Pancreas (tissue), 10 donors: ENCODE data around the gene RTL9. TPM values are rescaled to one million over a fixed set of nuclear protein-coding genes. Genes with fewer than 3 reads are reported as not detected.

Source experiments
- ATAC-seq, 4 donors: fragments of 200-7000 bp; cut with Tn5 transposase; one replicate each; pipeline versions ENCODE4 v1.8.0 to v1.9.1; 2020; ENCODE audit warnings: mild to moderate bottlenecking in 4 of 4, moderate library complexity in 4 of 4
- DNase-seq, 6 donors: peaks; one replicate each; pipeline ENCODE4 v3.0.0-alpha.2; 2020
- FAIRE-seq: peaks from 2 replicates; lab custom pipeline; 2012; peaks lifted over from hg19 to GRCh38; lab: Jason Lieb, UNC
- H3K27ac ChIP-seq, 4 donors: fragments of 200-600 bp; sonication (generic); 1 replicate in 3 of 4; 2 replicates in 1 of 4; pipeline versions ENCODE4 v1.5.0 to v1.8.0; 2020
- H3K27me3 ChIP-seq, 4 donors: fragments of 200-600 bp; one replicate each; pipeline ENCODE4 v1.8.0; 2021
- H3K36me3 ChIP-seq, 3 donors: fragments of 200-600 bp; sonication (generic) in 1 of 3; one replicate each; pipeline versions ENCODE4 v1.5.0 to v1.8.0; 2020 to 2021
- H3K4me1 ChIP-seq, 3 donors: fragments of 200-600 bp; one replicate each; pipeline ENCODE4 v1.8.0; 2021
- H3K4me3 ChIP-seq, 4 donors: fragments of 200-600 bp; sonication (generic) in 2 of 4; one replicate each; pipeline versions ENCODE4 v1.5.0 to v1.8.0; 2020 to 2021
- H3K9me3 ChIP-seq, 4 donors: fragments of 200-600 bp; one replicate each; pipeline ENCODE4 v1.8.0; 2021
- CTCF ChIP-seq, 4 donors: fragments of 200-600 bp; sonication (generic) in 3 of 4; IDR thresholded peaks; one replicate each; pipeline versions ENCODE4 v1.5.0 to v1.8.0; 2021; ENCODE audit warnings: antibody characterized with exemption in 4 of 4
- WGBS, 2 donors: extraction: QIAGEN DNeasy Blood & Tissue Kit; methylation state at CpG; one replicate each; pipeline ENCODE4 v1.1.7; 2013; 5-methylcytosine and 5-hydroxymethylcytosine counted together
- intact Hi-C, 3 donors: fragments of 100-400 bp; cut with DNase I; formaldehyde crosslinking; loops; one replicate each; pipeline versions ENCODE4 v1.11.1 to v1.14.2; 2022
- polyA plus RNA-seq, 2 donors: library from polyadenylated mRNA; stranded (reverse); fragments of 200-250 nt; gene quantifications; one replicate each; pipeline ENCODE4 v1.2.3, GENCODE V29; 2013
- total RNA-seq, 6 donors: library from RNA; stranded (reverse); fragmentation: NEBNext Ultra II Directional in 4 of 6; extraction: Animal tissue kit (Norgen Biotek cat#: 25700) in 4 of 6; gene quantifications; one replicate each; pipeline versions ENCODE4 v1.2.1 to v1.2.4, GENCODE V29; 2021 to 2023
- donor health status: healthy with polysubstance abuse.
- donor health status: DM: no; HTN: no; CAD: no; lungs with moderate emphysema.
- donor health status: DM: no; HTN: no; CAD: no.
- donor health status: control.
- donor health status: control.
- donor health status: Bipolar disorder and iron deficiency.
- donor health status: DM: yes; HTN: yes; CAD: no.
- donor health status: DM: no; HTN: no; CAD: no.
- donor health status: DM: no; HTN: no; CAD: no.
- donor health status: DM: yes; HTN: yes; CAD: no.

The RTL9 gene
- total RNA-seq (under 1 TPM in 1 of 6 donors, not detected in 5; 0.03 TPM), polyA plus RNA-seq (under 1 TPM in 1 of 2 donors, not detected in 1; 0.05 TPM)

GRCh38 chrX:110358548-110358947, at the start of gene RTL9:
RTL9 (plus strand) TSS chrX:110358848; CDS start chrX:110450618, 91,770 bp downstream.
- H3K36me3 ChIP-seq = no peaks in the 10 kb centered on the region
- DNase-seq = no peak
- no peak for TF ChIP-seq CTCF (IDR thresholded peaks at IDR 0.05)
- intact Hi-C loops = no loop called here
- no peak within 1 kb of the TSS for H3K4me3 ChIP-seq
- WGBS, 2 donors = 59 to 70% methylated on average over 2 of the region's 2 CpGs
- FAIRE-seq = no peak
- no peak for ATAC-seq
- H3K27me3 ChIP-seq = peaks cover 0 to 8% (median 0%) of the 10 kb centered on the region in 4 donors
- no peaks in the 10 kb centered on the region for H3K4me1 ChIP-seq
- no peak within 1 kb of the TSS for H3K27ac ChIP-seq
- H3K9me3 ChIP-seq = no peaks in the 10 kb centered on the region

GRCh38 chrX:110310000-110310790, 48.5 kb upstream of the RTL9 start:
- H3K36me3 ChIP-seq = no peaks in the 10 kb centered on the region
- 43 to 51% methylated on average over 1 of the region's 1 CpG for WGBS, 2 donors
- DNase-seq = no peak
- ATAC-seq = no peak
- no peaks in the 10 kb centered on the region for H3K4me1 ChIP-seq
- intact Hi-C loops = no loop called here
- H3K4me3 ChIP-seq = no peak overlapping the region
- H3K9me3 ChIP-seq = no peaks in the 10 kb centered on the region
- FAIRE-seq = no peak
- no peaks in the 10 kb centered on the region for H3K27me3 ChIP-seq
- TF ChIP-seq CTCF (IDR thresholded peaks at IDR 0.05) = no peak
- H3K27ac ChIP-seq = no peak overlapping the region

GRCh38 chrX:110310896-110311295, 47.8 kb upstream of the RTL9 start:
- TF ChIP-seq CTCF (IDR thresholded peaks at IDR 0.05) = no peak
- no peak for FAIRE-seq
- Histone ChIP-seq H3K4me1 (no peaks in the 10 kb centered on the region), H3K36me3 (no peaks in the 10 kb centered on the region), H3K9me3 (no peaks in the 10 kb centered on the region), H3K27ac (no peak overlapping the region), H3K27me3 (no peaks in the 10 kb centered on the region), H3K4me3 (no peak overlapping the region)
- intact Hi-C loops = no loop called here
- DNase-seq = no peak
- no peak for ATAC-seq
- 50 to 74% methylated on average over 1 of the region's 1 CpG for WGBS, 2 donors

- FAIRE-seq = peak; percentile 26
- intact Hi-C loops = no loop called here
- no peak overlapping the region for H3K27ac ChIP-seq
- no peaks in the 10 kb centered on the region for H3K27me3 ChIP-seq
- H3K36me3 ChIP-seq = no peaks in the 10 kb centered on the region
- ATAC-seq = no peak
- no peak for TF ChIP-seq CTCF (IDR thresholded peaks at IDR 0.05)
- H3K9me3 ChIP-seq = no peaks in the 10 kb centered on the region
- H3K4me3 ChIP-seq = no peak overlapping the region
- WGBS, 2 donors = 77 to 100% methylated on average over 1 of the region's 1 CpG
- DNase-seq = no peak
- no peaks in the 10 kb centered on the region for H3K4me1 ChIP-seq
These were observed 47.0 kb upstream of the RTL9 start for GRCh38 chrX:110311437-110312230.
